HL-60 (cell line): Measurements from ENCODE around the gene CABCOCO1.

Source experiments
- CTCF ChIP-seq: IDR thresholded peaks from one replicate; pipeline ENCODE4 v1.5.1; 2011; ENCODE audit warnings: low read length, control low read depth, inconsistent platforms; ENCODE audit not compliant: insufficient read depth
- POLR2AphosphoS5 ChIP-seq: IDR thresholded peaks from 2 replicates; pipeline ENCODE4 v1.6.1; 2012; ENCODE audit warnings: low read depth
- REST ChIP-seq: IDR thresholded peaks from 2 replicates; pipeline ENCODE4 v1.6.1; 2012; ENCODE audit warnings: low read depth; ENCODE audit not compliant: insufficient replicate concordance

GRCh38 chr10:61692447-61693010 is 29.8 kb downstream of the CABCOCO1 start:
- TF ChIP-seq CTCF (no peak), REST (no peak), POLR2AphosphoS5 (no peak)
